Peyer's patch (tissue), 4 donors: ENCODE results near the gene IRF4.

Experiments
- CTCF ChIP-seq, 6 experiments: fragments of 450-650 bp in 4 of 6; fragments of 200-600 bp in 2 of 6; sonication (generic) in 1 of 6; IDR thresholded peaks; one replicate each; pipeline ENCODE4 v1.5.1; 2017 to 2019; ENCODE audit warnings: antibody characterized with exemption in 6 of 6, mild to moderate bottlenecking in 3 of 6, moderate library complexity in 1 of 6
- POLR2A ChIP-seq, 2 donors: fragments of 450-650 bp; IDR thresholded peaks; one replicate each; pipeline ENCODE4 v1.5.1; 2017; ENCODE audit warnings: antibody characterized with exemption in 2 of 2, mild to moderate bottlenecking in 2 of 2, moderate library complexity in 2 of 2

DNA sequence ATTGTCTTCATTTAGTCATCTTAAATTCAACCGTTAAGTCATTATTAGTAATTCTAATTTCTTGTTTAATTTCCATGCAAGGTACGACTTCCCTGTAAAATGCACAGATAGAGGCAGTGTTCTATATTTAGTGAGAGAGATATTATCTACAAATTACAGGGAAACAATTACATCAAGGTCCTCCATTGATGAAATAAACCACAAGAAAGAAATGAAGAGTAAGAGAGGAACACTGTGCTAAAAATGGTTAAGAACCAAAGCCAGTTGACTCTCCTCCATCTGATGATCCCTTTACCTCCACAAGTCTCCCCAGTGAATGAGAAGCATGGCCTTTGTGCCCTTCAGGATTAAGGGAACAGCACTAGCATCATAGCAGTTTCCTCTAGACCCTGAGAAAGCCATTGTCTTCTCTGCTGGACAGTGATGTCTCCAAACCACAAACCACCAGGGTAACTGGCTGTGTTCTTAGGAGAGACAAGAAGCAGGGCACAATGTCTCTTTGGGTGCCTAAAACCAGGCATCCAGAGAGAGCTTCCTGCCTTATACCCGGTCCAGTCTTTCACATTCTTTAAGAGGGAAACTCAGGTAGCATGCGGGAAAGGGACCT is 38.1 kb downstream of the IRF4 start:
- TF ChIP-seq CTCF (IDR thresholded peaks at IDR 0.05) (no peak), POLR2A (IDR thresholded peaks at IDR 0.05) (no peak)
